Body of pancreas (tissue), 4 donors: ENCODE results near the gene MEGF9. TPM values are rescaled to one million over a fixed set of nuclear protein-coding genes. Genes with fewer than 3 reads are reported as not detected.
A peak's percentile ranks its signal among the peaks of the same experiment; 100 is the strongest.

ENCODE experiments used
- ATAC-seq: fragments of 150-250 bp; one replicate; pipeline ENCODE4 v1.9.1; 2016
- DNase-seq, 4 donors: peaks; one replicate each; pipeline ENCODE4 v3.0.0-alpha.2; 2019
- H3K27ac ChIP-seq, 4 donors: fragments of 200-600 bp; sonication (generic); 1 replicate in 3 of 4; 2 replicates in 1 of 4; pipeline versions ENCODE4 v1.5.1 to v1.6.1; 2016 to 2019; ENCODE audit warnings: mild to moderate bottlenecking in 1 of 4, mixed read lengths in 1 of 4, moderate library complexity in 1 of 4
- H3K27me3 ChIP-seq, 2 donors: fragments of 200-600 bp; sonication (generic); one replicate each; pipeline ENCODE4 v1.6.0; 2016; ENCODE audit warnings: mild to moderate bottlenecking in 1 of 2
- H3K36me3 ChIP-seq, 2 donors: fragments of 200-600 bp; sonication (generic); replicated peaks in 1 of 2; 2 replicates each; pipeline ENCODE4 v1.5.1; 2016; ENCODE audit warnings: low read depth in 2 of 2; ENCODE audit not compliant: insufficient read depth in 1 of 2
- H3K4me1 ChIP-seq: fragments of 200-600 bp; sonication (generic); one replicate; pipeline ENCODE4 v1.6.0; 2016
- H3K4me3 ChIP-seq, 2 donors: fragments of 200-600 bp; sonication (generic); 1 replicate in 1 of 2; 2 replicates in 1 of 2; pipeline ENCODE4 v1.5.1; 2016 to 2019
- H3K9me3 ChIP-seq, 3 donors: fragments of 200-600 bp; sonication (generic); 1 replicate in 2 of 3; 2 replicates in 1 of 3; pipeline ENCODE4 v1.5.1; 2016
- CTCF ChIP-seq, 7 experiments: fragments of 450-650 bp in 4 of 7; fragments of 200-600 bp in 3 of 7; sonication (generic) in 3 of 7; IDR thresholded peaks; one replicate each; pipeline ENCODE4 v1.5.1; 2016 to 2019; ENCODE audit warnings: antibody characterized with exemption in 7 of 7
- POLR2A ChIP-seq, 3 donors: fragments of 450-650 bp; IDR thresholded peaks; one replicate each; pipeline ENCODE4 v1.6.1; 2016; ENCODE audit warnings: antibody characterized with exemption in 3 of 3, mild to moderate bottlenecking in 2 of 3
- WGBS, 2 donors: methylation state at CpG; one replicate each; pipeline ENCODE4 v1.1.5; 2017; 5-methylcytosine and 5-hydroxymethylcytosine counted together
- intact Hi-C: fragments of 100-400 bp; cut with DNase I; formaldehyde crosslinking; loops from one replicate; pipeline ENCODE4 v1.15.1; 2023
- total RNA-seq, 2 donors: library from RNA; depleted of rRNA; stranded (reverse); fragments of >200 nt; gene quantifications; one replicate each; pipeline ENCODE4 v1.1.0, GENCODE V29; 2016

MEGF9 gene
- total RNA-seq, 2 donors from 2014 or later: 9.6 to 9.9 TPM

- peaks cover 56% of the 10 kb centered on the region for H3K4me1 ChIP-seq
- no peaks in the 10 kb centered on the region for H3K27me3 ChIP-seq
- no peaks in the 10 kb centered on the region for H3K9me3 ChIP-seq
- H3K36me3 ChIP-seq: no peaks in the 10 kb centered on the region
- DNase-seq (no peak), ATAC-seq (no peak)
- intact Hi-C loops: no loop called here
- peak overlapping the region in 2 of 4 donors; percentile 83 to 87 for H3K27ac ChIP-seq
- no peak overlapping the region for H3K4me3 ChIP-seq
- no peak for TF ChIP-seq POLR2A (IDR thresholded peaks at IDR 0.05)
- TF ChIP-seq CTCF (IDR thresholded peaks at IDR 0.05): no peak
Measured at GRCh38 chr9:120711354-120711753, 2.9 kb downstream of the MEGF9 start.

GRCh38 chr9:120710110-120710981 lies 3.9 kb downstream of the MEGF9 start:
- DNase-seq (peak; percentile 38 to 68 (median 58)), ATAC-seq (peak; percentile 15)
- H3K36me3 ChIP-seq: no peaks in the 10 kb centered on the region
- TF ChIP-seq CTCF (IDR thresholded peaks at IDR 0.05) (no peak), POLR2A (IDR thresholded peaks at IDR 0.05) (peak in 1 of 3 donors; percentile 33)
- WGBS, 2 donors: 11 to 28% methylated on average over 10 of the region's 10 CpGs
- peaks cover 56% of the 10 kb centered on the region for H3K4me1 ChIP-seq
- no peak overlapping the region for H3K4me3 ChIP-seq
- peak overlapping the region; percentile 78 to 87 (median 84) for H3K27ac ChIP-seq
- intact Hi-C loops: no loop called here
- no peaks in the 10 kb centered on the region for H3K9me3 ChIP-seq
- H3K27me3 ChIP-seq: no peaks in the 10 kb centered on the region

GRCh38 chr9:120708526-120709224 lies 5.6 kb downstream of the MEGF9 start:
- Histone ChIP-seq H3K4me1 (peaks cover 52% of the 10 kb centered on the region), H3K36me3 (no peaks in the 10 kb centered on the region), H3K27me3 (no peaks in the 10 kb centered on the region), H3K27ac (no peak overlapping the region), H3K9me3 (no peaks in the 10 kb centered on the region), H3K4me3 (no peak overlapping the region)
- DNase-seq (no peak), ATAC-seq (no peak)
- WGBS, 2 donors: 82 to 84% methylated on average over 6 of the region's 6 CpGs
- TF ChIP-seq POLR2A (IDR thresholded peaks at IDR 0.05) (no peak), CTCF (IDR thresholded peaks at IDR 0.05) (no peak)
- intact Hi-C loops: no loop called here

- 20 to 32% methylated on average over 2 of the region's 2 CpGs for WGBS, 2 donors
- H3K36me3 ChIP-seq: no peaks in the 10 kb centered on the region
- H3K4me3 ChIP-seq: no peak overlapping the region
- H3K27ac ChIP-seq: no peak overlapping the region
- ATAC-seq: no peak
- intact Hi-C loops: no loop called here
- DNase-seq: no peak
- no peak for TF ChIP-seq POLR2A (IDR thresholded peaks at IDR 0.05)
- no peak for TF ChIP-seq CTCF (IDR thresholded peaks at IDR 0.05)
- peaks cover 45% of the 10 kb centered on the region for H3K4me1 ChIP-seq
- H3K9me3 ChIP-seq: no peaks in the 10 kb centered on the region
- no peaks in the 10 kb centered on the region for H3K27me3 ChIP-seq
Measured at GRCh38 chr9:120707170-120707569, 7.1 kb downstream of the MEGF9 start.
